GM21526 (cell line): ENCODE measurements around the gene AP4E1.
"Not testable (repeated sequence)": the region's sequence is repeated elsewhere in the genome, so short reads cannot be mapped to it uniquely, and the experiment has no call there.

Experiments
- ATAC-seq: cut with Tn5 transposase; IDR thresholded peaks from one replicate; pipeline ENCODE4 v1.9.1; 2021; ENCODE audit warnings: moderate library complexity; ENCODE audit not compliant: unreplicated experiment, low FRiP score

Gene AP4E1

GRCh38 chr15:50908209-50909009 lies at the start of gene AP4E1:
Gene AP4E1 (plus strand): TSS chr15:50908683. CDS start chr15:50908779, 96 bp downstream.
- peak; percentile 42 for ATAC-seq

GRCh38 chr15:50860824-50861223 lies 47.7 kb upstream of the AP4E1 start:
- ATAC-seq: no peak

- ATAC-seq: no peak
Observed at GRCh38 chr15:50862553-50862952, 45.9 kb upstream of the AP4E1 start.

- ATAC-seq: no peak
Observed at GRCh38 chr15:50864873-50865272, 43.6 kb upstream of the AP4E1 start.

- ATAC-seq: no peak
Observed at GRCh38 chr15:50865515-50866353, 42.7 kb upstream of the AP4E1 start.

GRCh38 chr15:50871832-50872231 lies 36.7 kb upstream of the AP4E1 start:
- ATAC-seq: no peak

- no peak for ATAC-seq
Observed at GRCh38 chr15:50872832-50873426, 35.6 kb upstream of the AP4E1 start.

- ATAC-seq: no peak
Observed at GRCh38 chr15:50873935-50874361, 34.5 kb upstream of the AP4E1 start.

GRCh38 chr15:50875238-50875637 lies 33.2 kb upstream of the AP4E1 start:
- ATAC-seq: not testable (repeated sequence)

- no peak for ATAC-seq
Observed at GRCh38 chr15:50876260-50876988, 32.1 kb upstream of the AP4E1 start.

- ATAC-seq: no peak
Observed at GRCh38 chr15:50876989-50877360, 31.5 kb upstream of the AP4E1 start.

GRCh38 chr15:50879016-50879617 lies 29.4 kb upstream of the AP4E1 start:
- peak; percentile 51 for ATAC-seq

GRCh38 chr15:50880206-50880605 lies 28.3 kb upstream of the AP4E1 start:
- no peak for ATAC-seq

GRCh38 chr15:50880651-50881114 lies 27.8 kb upstream of the AP4E1 start:
- ATAC-seq: peak; percentile 34

- no peak for ATAC-seq
Observed at GRCh38 chr15:50881121-50882048, 27.1 kb upstream of the AP4E1 start.

- no peak for ATAC-seq
Observed at GRCh38 chr15:50883903-50884302, 24.6 kb upstream of the AP4E1 start.

- ATAC-seq: no peak
Observed at GRCh38 chr15:50884540-50884939, 23.9 kb upstream of the AP4E1 start.

GRCh38 chr15:50886139-50886467 lies 22.4 kb upstream of the AP4E1 start:
- no peak for ATAC-seq
